Measurements from ENCODE around the gene KLHDC3. TPM values are rescaled to one million over a fixed set of nuclear protein-coding genes. Genes with fewer than 3 reads are reported as not detected.

The KLHDC3 gene
- total and polyA plus RNA-seq, 2 of the 8 experiments (the other 6 are each of a cell fraction or from before 2014, with no cell fraction given): 181 to 203 TPM

DNA sequence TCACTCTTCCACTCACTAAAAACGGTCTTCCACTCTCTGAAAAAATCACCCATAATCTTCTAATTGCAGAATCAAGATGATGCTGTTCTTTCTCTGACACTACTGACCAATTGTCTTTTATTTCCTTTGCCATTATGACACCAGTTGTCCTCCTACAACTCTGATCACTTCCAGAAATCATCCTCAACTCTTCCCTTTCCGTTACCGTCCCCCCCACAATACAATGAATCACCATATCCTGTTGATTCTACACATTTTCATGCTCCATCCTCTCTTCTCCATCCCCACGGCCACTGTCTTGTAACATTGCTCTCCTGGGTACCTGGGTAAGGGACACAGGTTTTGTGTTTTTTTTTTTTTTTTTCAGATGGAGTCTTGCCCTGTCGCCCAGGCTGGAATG is 32.2 kb upstream of the KLHDC3 start:
- Histone ChIP-seq H2AFZ (ENCODE audit: low read length) (no peak overlapping the region), H3K4me3 (ENCODE audit: extremely low read depth in 1 of 4, insufficient read depth in 2 of 4, low read depth in 3 of 4, low read length in 4 of 4) (no peak overlapping the region), H3K36me3 (ENCODE audit: control insufficient read depth in 2 of 4, insufficient read depth in 4 of 4, low read length in 3 of 4) (no peaks in the 10 kb centered on the region), H3K9ac (replicated peaks in 1 of 4; ENCODE audit: extremely low read depth in 1 of 4, low read depth in 3 of 4, low read length in 3 of 4) (no peak overlapping the region), H4K91ac (replicated peaks; ENCODE audit: insufficient read length, low read length) (no peak overlapping the region), H2BK12ac (ENCODE audit: low read depth, low read length) (no peak overlapping the region), H2BK15ac (ENCODE audit: low read length) (no peak overlapping the region), H3K9me3 (ENCODE audit: insufficient read depth in 2 of 2, low read depth in 1 of 2, low read length in 1 of 2) (no peaks in the 10 kb centered on the region), H3K18ac (ENCODE audit: extremely low read depth, low read length) (no peak overlapping the region), H4K5ac (ENCODE audit: insufficient read length, low read depth, low read length) (no peak overlapping the region), H2BK120ac (replicated peaks; ENCODE audit: low read depth, low read length) (no peak overlapping the region), H2BK20ac (ENCODE audit: low read length) (no peak overlapping the region), H3K56ac (replicated peaks; ENCODE audit: insufficient read length, low read depth, low read length) (peak overlapping the region; percentile 42), H3K79me1 (ENCODE audit: low read depth, low read length) (peaks cover 2% of the 10 kb centered on the region), H3K79me2 (ENCODE audit: control insufficient read depth in 1 of 2, insufficient read depth in 2 of 2, low read length in 2 of 2) (peaks cover 4 to 17% of the 10 kb centered on the region in 2 experiments; a peak in 2 of 4 replicates), H3K23me2 (ENCODE audit: low read depth, low read length) (peaks cover 12% of the 10 kb centered on the region), H3K4me2 (ENCODE audit: insufficient read depth in 1 of 2, low read depth in 2 of 2, low read length in 2 of 2) (no peak overlapping the region), H2AK5ac (ENCODE audit: low read depth, low read length) (no peak overlapping the region), H3K27ac (ENCODE audit: low read depth, low read length) (no peak overlapping the region), H4K8ac (ENCODE audit: extremely low read depth, insufficient read depth, low read length) (no peak overlapping the region), H3K14ac (ENCODE audit: insufficient read length) (no peak overlapping the region), H3K4ac (replicated peaks; ENCODE audit: insufficient read length, low read depth, low read length) (no peak overlapping the region), H3K23ac (ENCODE audit: insufficient read length) (no peak overlapping the region), H2BK5ac (ENCODE audit: low read depth, low read length) (no peak overlapping the region), H4K20me1 (replicated peaks in 1 of 2; ENCODE audit: control insufficient read depth in 1 of 2, insufficient read depth in 2 of 2, low read length in 2 of 2) (peaks cover 1 to 5% of the 10 kb centered on the region in 2 experiments), H3K27me3 (replicated peaks in 1 of 4; ENCODE audit: control insufficient read depth in 3 of 4, extremely low read depth in 1 of 4, insufficient read depth in 3 of 4, low read length in 3 of 4) (no peaks in the 10 kb centered on the region), H3K4me1 (replicated peaks in 1 of 4; ENCODE audit: control insufficient read depth in 3 of 4, insufficient read depth in 4 of 4, low read length in 3 of 4) (peaks cover 5 to 14% (median 6%) of the 10 kb centered on the region in 4 experiments; a peak in 6 of 7 replicates)
- ChIA-PET POLR2A (ENCODE audit: partially characterized antibody) (interaction anchor here (1.4 kb wide), 1 partner anchor 66 kb away, joined by 3 read pairs; no protein-coding TSS in a partner anchor), CTCF (ENCODE audit: partially characterized antibody) (interaction anchor here (4.4 kb wide), 1 partner anchor 17 kb away, joined by 33 read pairs; no protein-coding TSS in a partner anchor)
- 92 to 100% methylated on average over 2 to 4 of the region's 5 CpGs for WGBS, 2 experiments (ENCODE audit: extremely low coverage in 1 of 2, insufficient coverage in 1 of 2, insufficient read length in 1 of 2, insufficient replicate concordance in 2 of 2, low coverage in 1 of 2, low lambda C conversion rate in 2 of 2, missing lambda C conversion rate in 1 of 2)
- no peak for FAIRE-seq
- TF ChIP-seq ZNF274 (IDR thresholded peaks at IDR 0.05; ENCODE audit: borderline replicate concordance, extremely low read depth, low read length): no peak
- TF ChIP-seq, protein P1, sequence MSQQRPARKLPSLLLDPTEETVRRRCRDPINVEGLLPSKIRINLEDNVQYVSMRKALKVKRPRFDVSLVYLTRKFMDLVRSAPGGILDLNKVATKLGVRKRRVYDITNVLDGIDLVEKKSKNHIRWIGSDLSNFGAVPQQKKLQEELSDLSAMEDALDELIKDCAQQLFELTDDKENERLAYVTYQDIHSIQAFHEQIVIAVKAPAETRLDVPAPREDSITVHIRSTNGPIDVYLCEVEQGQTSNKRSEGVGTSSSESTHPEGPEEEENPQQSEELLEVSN (IDR thresholded peaks at IDR 0.05): no peak
- TF ChIP-seq TBP (IDR thresholded peaks at IDR 0.05; ENCODE audit: low read depth, low read length): no peak
- no peak for TF ChIP-seq CEBPB (IDR thresholded peaks at IDR 0.05; ENCODE audit: low read depth, low read length)
- TF ChIP-seq USF2 (IDR thresholded peaks at IDR 0.05; ENCODE audit: low read length): no peak
- no peak for TF ChIP-seq PHF8 (conservative IDR thresholded peaks at IDR 0.05; ENCODE audit: low read depth, low read length)
- no peak for TF ChIP-seq EP300 (IDR thresholded peaks at IDR 0.05; ENCODE audit: borderline replicate concordance in 1 of 2, low read depth in 2 of 2, low read length in 2 of 2)
- no peak for TF ChIP-seq CHD2 (IDR thresholded peaks at IDR 0.05; ENCODE audit: low read length)
- TF ChIP-seq SUZ12 (IDR thresholded peaks at IDR 0.05; ENCODE audit: low read length): no peak
- no peak for TF ChIP-seq CHD1 (IDR thresholded peaks at IDR 0.05; ENCODE audit: low read depth, low read length)
- no peak for DNase-seq (ENCODE audit: low read depth in 1 of 2, low spot score in 2 of 2)

Measured in H1 (cell line).